Left ventricle myocardium inferior (tissue), 1 donor: ENCODE results near the gene ACY1. TPM values are rescaled to one million over a fixed set of nuclear protein-coding genes. Genes with fewer than 3 reads are reported as not detected.

Source experiments
- DNase-seq: peaks from one replicate; pipeline ENCODE4 v3.0.0-alpha.2; 2020
- H3K27ac ChIP-seq: fragments of 200-600 bp; replicated peaks from 2 replicates; pipeline ENCODE4 v1.8.0; 2021
- H3K27me3 ChIP-seq: fragments of 200-600 bp; 2 replicates; pipeline ENCODE4 v1.8.0; 2021; ENCODE audit warnings: low read depth
- H3K36me3 ChIP-seq: fragments of 200-600 bp; 2 replicates; pipeline ENCODE4 v1.8.0; 2021
- H3K4me1 ChIP-seq: fragments of 200-600 bp; 2 replicates; pipeline ENCODE4 v1.8.0; 2021
- H3K4me3 ChIP-seq: fragments of 200-600 bp; 2 replicates; pipeline ENCODE4 v1.8.0; 2021; ENCODE audit warnings: mild to moderate bottlenecking, moderate library complexity
- H3K9me3 ChIP-seq: fragments of 200-600 bp; replicated peaks from 2 replicates; pipeline ENCODE4 v1.8.0; 2021
- CTCF ChIP-seq: fragments of 200-600 bp; IDR thresholded peaks from 2 replicates; pipeline ENCODE4 v1.8.0; 2021; ENCODE audit warnings: antibody characterized with exemption, mild to moderate bottlenecking, borderline replicate concordance
- intact Hi-C: fragments of 100-400 bp; cut with micrococcal nuclease; formaldehyde crosslinking; loops from one replicate; pipeline ENCODE4 v1.11.0; 2022
- total RNA-seq: library from RNA; stranded (reverse); fragmentation: NEBNext Ultra II Directional; extraction: Animal tissue kit (Norgen Biotek cat#: 25700); gene quantifications from one replicate; pipeline ENCODE4 v1.2.1, GENCODE V29; 2021
- donor health status: DM: no; HTN: yes; CAD: no; lungs with severe emphysema.

The ACY1 gene
- total RNA-seq, 1 donor from 2014 or later, result 20.2 TPM

GRCh38 chr3:52034651-52035050 lies 51.3 kb downstream of the ACY1 start:
- Histone ChIP-seq H3K27ac (no peak overlapping the region), H3K36me3 (no peaks in the 10 kb centered on the region), H3K9me3 (no peaks in the 10 kb centered on the region), H3K4me1 (peaks cover 22% of the 10 kb centered on the region), H3K4me3 (no peak overlapping the region), H3K27me3 (no peaks in the 10 kb centered on the region)
- intact Hi-C loops, result no loop called here
- no peak for TF ChIP-seq CTCF
- DNase-seq, result no peak

- H3K9me3 ChIP-seq, result no peaks in the 10 kb centered on the region
- no peak overlapping the region for H3K27ac ChIP-seq
- intact Hi-C loops, result no loop called here
- H3K4me1 ChIP-seq, result peaks cover 35% of the 10 kb centered on the region
- no peaks in the 10 kb centered on the region for H3K36me3 ChIP-seq
- TF ChIP-seq CTCF, result no peak
- H3K27me3 ChIP-seq, result no peaks in the 10 kb centered on the region
- DNase-seq, result no peak
- H3K4me3 ChIP-seq, result no peak overlapping the region
Observed at GRCh38 chr3:52036222-52036694, 52.9 kb downstream of the ACY1 start.

- Histone ChIP-seq H3K27ac (no peak overlapping the region), H3K4me1 (peaks cover 41% of the 10 kb centered on the region), H3K9me3 (no peaks in the 10 kb centered on the region), H3K36me3 (no peaks in the 10 kb centered on the region), H3K4me3 (no peak overlapping the region), H3K27me3 (no peaks in the 10 kb centered on the region)
- TF ChIP-seq CTCF, result no peak
- no peak for DNase-seq
- intact Hi-C loops, result no loop called here
Observed at GRCh38 chr3:52036829-52037228, 53.5 kb downstream of the ACY1 start.

- no peaks in the 10 kb centered on the region for H3K27me3 ChIP-seq
- no peak for DNase-seq
- no peak overlapping the region for H3K4me3 ChIP-seq
- TF ChIP-seq CTCF, result no peak
- intact Hi-C loops, result no loop called here
- no peaks in the 10 kb centered on the region for H3K36me3 ChIP-seq
- peaks cover 39% of the 10 kb centered on the region for H3K4me1 ChIP-seq
- H3K27ac ChIP-seq, result no peak overlapping the region
- H3K9me3 ChIP-seq, result no peaks in the 10 kb centered on the region
Observed at GRCh38 chr3:52037291-52037690, 54.0 kb downstream of the ACY1 start.

GRCh38 chr3:52038227-52038626 lies 54.9 kb downstream of the ACY1 start:
- H3K27ac ChIP-seq, result no peak overlapping the region
- intact Hi-C loops, result no loop called here
- H3K4me1 ChIP-seq, result peaks cover 32% of the 10 kb centered on the region
- no peak for DNase-seq
- TF ChIP-seq CTCF, result no peak
- H3K36me3 ChIP-seq, result no peaks in the 10 kb centered on the region
- H3K4me3 ChIP-seq, result no peak overlapping the region
- no peaks in the 10 kb centered on the region for H3K9me3 ChIP-seq
- H3K27me3 ChIP-seq, result no peaks in the 10 kb centered on the region

Other genes with a start within 250 kb of the ACY1 start
- gene IQCF6, start 204.3 kb upstream of the ACY1 start, total RNA-seq, result not detected
- not detected for gene IQCF2, start 121.9 kb upstream of the ACY1 start, total RNA-seq
- gene IQCF5, start 107.9 kb upstream of the ACY1 start, total RNA-seq, result not detected
- gene IQCF1, start 80.2 kb upstream of the ACY1 start, total RNA-seq, result not detected
- gene RRP9, start 41.6 kb upstream of the ACY1 start, total RNA-seq, result 8.6 TPM
- gene PARP3, start 41.2 kb upstream of the ACY1 start, total RNA-seq, result 14.3 TPM
- gene GPR62, start 28.2 kb upstream of the ACY1 start, total RNA-seq, result 0.16 TPM
- 73.0 TPM for gene PCBP4, start 16.1 kb upstream of the ACY1 start, total RNA-seq
- gene ABHD14B, start 9.5 kb upstream of the ACY1 start, total RNA-seq, result 14.6 TPM
- 25.8 TPM for gene ABHD14A, start 8.5 kb upstream of the ACY1 start, total RNA-seq
- gene RPL29, start 12.4 kb downstream of the ACY1 start, total RNA-seq, result 621 TPM
- gene DUSP7, start 73.0 kb downstream of the ACY1 start, total RNA-seq, result 23.1 TPM
- gene POC1A, start 170.9 kb downstream of the ACY1 start, total RNA-seq, result 1.2 TPM
- gene ALAS1, start 214.6 kb downstream of the ACY1 start, total RNA-seq, result 180 TPM
- 0.66 TPM for gene TLR9, start 242.1 kb downstream of the ACY1 start, total RNA-seq